VCaP (cell line): ENCODE measurements around the gene STX11.

Experiments used
- H3K27ac ChIP-seq: fragments of 450-650 bp; 2 replicates; pipeline ENCODE4 v1.5.1; 2017
- TF ChIP-seq, protein P1 (sequence below): fragments of 450-650 bp; conservative IDR thresholded peaks from 2 replicates; pipeline ENCODE4 v1.5.1; 2017; ENCODE audit warnings: mild to moderate bottlenecking, moderate library complexity

STX11 gene

DNA sequence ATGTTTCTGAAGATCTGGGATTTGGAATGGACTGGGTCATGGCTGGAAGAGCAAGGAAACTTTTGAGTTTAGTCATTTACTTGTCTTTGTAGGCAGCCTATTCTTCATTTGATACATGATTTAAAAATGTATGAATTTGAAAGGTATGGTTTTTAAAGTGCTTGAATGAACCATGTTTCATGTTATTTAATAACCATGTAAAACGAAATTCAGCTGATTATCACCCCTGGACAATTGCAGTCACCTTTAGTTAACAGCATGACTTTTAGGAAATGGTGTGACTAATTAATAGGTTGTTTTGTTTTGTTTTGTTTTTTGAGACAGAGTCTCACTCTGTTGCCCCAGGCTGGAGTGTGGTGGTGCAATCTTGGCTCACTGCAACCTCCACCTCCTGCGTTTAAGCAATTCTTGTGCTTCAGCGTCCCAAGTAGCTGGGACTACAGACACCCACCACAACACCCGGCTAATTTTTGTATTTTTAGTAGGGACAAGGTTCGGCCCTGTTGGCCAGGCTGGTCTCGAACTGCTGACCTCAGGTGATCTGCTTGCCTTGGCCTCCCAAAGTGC lies 2.1 kb downstream of the STX11 start:
- TF ChIP-seq, protein P1, sequence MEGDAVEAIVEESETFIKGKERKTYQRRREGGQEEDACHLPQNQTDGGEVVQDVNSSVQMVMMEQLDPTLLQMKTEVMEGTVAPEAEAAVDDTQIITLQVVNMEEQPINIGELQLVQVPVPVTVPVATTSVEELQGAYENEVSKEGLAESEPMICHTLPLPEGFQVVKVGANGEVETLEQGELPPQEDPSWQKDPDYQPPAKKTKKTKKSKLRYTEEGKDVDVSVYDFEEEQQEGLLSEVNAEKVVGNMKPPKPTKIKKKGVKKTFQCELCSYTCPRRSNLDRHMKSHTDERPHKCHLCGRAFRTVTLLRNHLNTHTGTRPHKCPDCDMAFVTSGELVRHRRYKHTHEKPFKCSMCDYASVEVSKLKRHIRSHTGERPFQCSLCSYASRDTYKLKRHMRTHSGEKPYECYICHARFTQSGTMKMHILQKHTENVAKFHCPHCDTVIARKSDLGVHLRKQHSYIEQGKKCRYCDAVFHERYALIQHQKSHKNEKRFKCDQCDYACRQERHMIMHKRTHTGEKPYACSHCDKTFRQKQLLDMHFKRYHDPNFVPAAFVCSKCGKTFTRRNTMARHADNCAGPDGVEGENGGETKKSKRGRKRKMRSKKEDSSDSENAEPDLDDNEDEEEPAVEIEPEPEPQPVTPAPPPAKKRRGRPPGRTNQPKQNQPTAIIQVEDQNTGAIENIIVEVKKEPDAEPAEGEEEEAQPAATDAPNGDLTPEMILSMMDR, result no peak
- H3K27ac ChIP-seq, result no peak overlapping the region

DNA sequence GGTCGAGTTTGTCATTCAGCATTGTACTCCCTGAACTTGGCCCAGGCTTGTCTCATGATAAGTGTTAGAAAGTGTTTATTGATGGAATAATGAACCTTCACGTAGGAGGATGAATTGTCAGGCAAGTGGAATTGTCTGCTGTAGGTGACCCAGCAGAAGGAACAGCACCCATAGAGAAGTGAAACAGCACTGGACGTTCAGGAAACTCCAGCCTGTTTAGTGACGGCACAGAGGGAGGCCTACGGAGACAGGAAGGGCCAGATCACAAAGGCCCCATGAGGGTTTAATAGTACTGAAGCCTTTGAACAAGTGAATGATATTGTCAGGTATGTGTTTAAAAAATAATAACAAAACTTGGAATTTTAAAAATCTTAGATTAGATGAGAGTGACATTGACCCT lies 2.9 kb downstream of the STX11 start:
- TF ChIP-seq, protein P1, result no peak

DNA sequence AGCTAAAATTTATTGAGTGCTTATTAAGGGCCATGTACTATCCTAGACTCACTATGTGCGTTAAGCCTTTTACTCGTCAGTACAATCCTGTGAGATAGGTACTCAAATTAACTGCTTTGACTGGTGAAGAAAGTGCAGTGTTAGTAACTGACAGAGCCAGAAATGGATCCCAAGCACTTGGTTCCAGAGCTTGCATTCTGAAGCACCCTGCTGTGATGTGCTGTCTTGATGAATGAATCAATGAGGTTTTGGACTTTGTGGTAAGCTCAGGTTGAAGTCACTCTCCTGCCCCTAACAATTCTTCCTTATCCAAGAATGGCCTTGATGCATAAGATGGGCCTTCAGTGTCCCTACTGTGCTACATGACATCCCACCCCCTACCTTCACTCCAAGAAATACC lies 3.7 kb downstream of the STX11 start:
- H3K27ac ChIP-seq, result no peak overlapping the region
- TF ChIP-seq, protein P1, result no peak

More for the DNA sequence above, 2.9 kb downstream of the STX11 start:
- H3K27ac ChIP-seq, result no peak overlapping the region

DNA sequence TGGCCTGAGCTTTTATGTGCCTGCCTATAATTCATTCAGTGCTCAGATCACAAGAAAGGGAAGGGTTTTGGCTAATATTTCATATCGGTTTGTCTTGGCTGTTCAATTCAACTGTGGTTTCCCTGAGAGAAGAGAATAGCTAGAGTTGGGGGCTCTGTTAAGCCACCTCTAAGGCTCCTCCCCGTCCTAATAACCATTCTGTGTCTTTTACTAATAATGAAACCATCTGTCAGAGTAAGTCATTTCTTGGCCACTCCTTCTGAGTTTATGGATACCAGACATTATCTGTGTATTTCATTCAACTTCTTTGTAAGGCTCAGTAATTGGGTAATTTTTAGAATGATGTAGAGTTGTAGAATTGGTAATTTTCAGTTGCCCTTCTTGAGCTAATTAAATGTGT lies 5.2 kb downstream of the STX11 start:
- TF ChIP-seq, protein P1, result no peak
- no peak overlapping the region for H3K27ac ChIP-seq

DNA sequence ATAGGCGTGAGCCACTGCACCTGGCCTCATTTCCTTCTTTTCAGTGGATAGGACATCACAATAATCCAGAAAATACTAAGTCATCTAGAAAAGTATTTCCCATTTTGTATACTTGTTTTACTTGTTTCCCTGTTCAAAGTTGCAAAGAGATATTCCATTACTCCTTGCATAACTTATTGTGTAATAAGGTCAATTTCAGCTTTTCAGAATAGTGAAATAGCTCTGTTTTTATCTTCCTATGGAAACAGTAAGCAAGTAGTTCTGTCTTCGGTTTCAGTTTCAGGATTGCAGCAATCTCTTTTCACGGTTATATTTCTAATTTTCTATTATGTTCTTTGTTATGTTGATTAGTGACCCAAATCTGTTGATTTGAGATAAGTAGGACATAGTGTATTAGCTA lies 6.0 kb downstream of the STX11 start:
- no peak overlapping the region for H3K27ac ChIP-seq
- TF ChIP-seq, protein P1, result no peak

DNA sequence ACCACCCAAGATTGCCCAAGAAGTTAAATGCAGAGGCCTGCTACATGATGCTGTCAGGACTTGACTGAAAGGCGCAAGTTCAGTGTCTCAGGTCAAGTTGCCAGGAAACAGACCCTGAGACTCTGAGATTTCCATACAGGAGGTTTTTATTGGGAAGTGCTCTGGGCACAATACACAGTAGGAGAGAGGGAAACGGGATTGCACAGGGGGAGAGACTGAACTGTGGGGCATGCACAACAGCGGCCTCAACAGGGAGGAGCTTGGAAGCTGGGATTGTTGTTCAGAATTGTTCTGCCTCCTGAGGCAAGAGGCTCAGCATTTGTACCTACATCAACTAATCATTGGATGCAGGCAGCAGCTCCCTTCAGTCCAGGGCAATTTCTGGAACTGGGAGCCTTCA lies 6.7 kb downstream of the STX11 start:
- no peak overlapping the region for H3K27ac ChIP-seq
- TF ChIP-seq, protein P1, result no peak

DNA sequence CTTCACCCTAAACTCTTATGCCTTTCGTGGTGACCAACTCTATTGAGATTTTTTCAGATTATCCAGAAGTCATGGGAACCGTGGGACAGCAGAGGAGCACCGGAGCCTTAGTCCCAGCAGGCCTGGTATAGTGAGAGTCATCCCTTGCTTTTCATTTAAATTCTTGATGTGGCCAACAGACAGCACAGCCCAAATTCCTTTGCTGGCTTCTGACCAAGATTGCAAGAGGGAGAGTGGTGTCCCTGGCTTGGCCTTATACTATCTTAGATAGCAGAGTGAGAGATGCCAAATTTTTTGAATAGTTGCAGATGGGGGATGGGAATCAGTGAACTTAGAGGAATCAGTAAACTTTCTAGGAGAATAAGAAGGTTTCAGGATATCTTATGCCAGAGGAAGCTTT lies 7.8 kb downstream of the STX11 start:
- TF ChIP-seq, protein P1, result no peak
- no peak overlapping the region for H3K27ac ChIP-seq
